H1 (cell line): ENCODE results near the gene SF3B3. TPM values are rescaled to one million over a fixed set of nuclear protein-coding genes. Genes with fewer than 3 reads are reported as not detected.

Experiments used
- polyA plus RNA-seq, 7 experiments: library from polyadenylated mRNA; depleted of rRNA in 3 of 7; stranded (reverse) in 5 of 7; unstranded in 2 of 7; fragments of >200 nt in 5 of 7; fragments of 200-250 nt in 2 of 7; gene quantifications; 1 replicate in 5 of 7; 2 replicates in 1 of 7; 4 replicates in 1 of 7; pipeline versions ENCODE4 v1.2.1 to v1.2.3, GENCODE V29; 2011 to 2013; ENCODE audit warnings: missing spikeins in 2 of 7, mixed read lengths in 2 of 7
- total RNA-seq: library from RNA; stranded (reverse); fragmentation: NEBNext Ultra II Directional; extraction: Animal tissue kit (Norgen Biotek cat#: 25700); gene quantifications from 2 replicates; pipeline ENCODE4 v1.2.1, GENCODE V29; 2021
- TF ChIP-seq, protein P1 (sequence below): fragments of 300-600 bp; sonication (generic); IDR thresholded peaks from 2 replicates; pipeline ENCODE4 v1.7.1; 2012; ENCODE audit warnings: low read length, moderate library complexity, mild to moderate bottlenecking, inconsistent platforms; ENCODE audit not compliant: insufficient replicate concordance

The SF3B3 gene
- total and polyA plus RNA-seq, 2 of the 8 experiments (the other 6 are each of a cell fraction or from before 2014, with no cell fraction given), result 241 to 521 TPM

DNA sequence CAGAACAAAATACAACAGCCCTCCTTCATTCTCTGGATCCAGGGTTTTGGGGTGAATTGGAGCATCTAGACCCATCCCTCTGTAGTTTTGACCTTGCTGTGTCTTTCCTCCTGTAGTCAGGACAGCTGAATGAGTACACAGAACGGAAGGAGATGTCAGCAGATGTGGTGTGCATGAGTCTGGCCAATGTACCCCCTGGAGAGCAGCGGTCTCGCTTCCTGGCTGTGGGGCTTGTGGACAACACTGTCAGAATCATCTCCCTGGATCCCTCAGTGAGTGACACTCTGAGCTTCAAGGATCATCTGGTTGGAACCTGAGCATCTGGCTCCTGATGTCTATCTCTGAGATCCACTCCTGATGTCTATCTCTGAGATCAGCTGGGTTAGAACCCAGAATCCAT lies 32.4 kb downstream of the SF3B3 start (continued):
- TF ChIP-seq, protein P1, sequence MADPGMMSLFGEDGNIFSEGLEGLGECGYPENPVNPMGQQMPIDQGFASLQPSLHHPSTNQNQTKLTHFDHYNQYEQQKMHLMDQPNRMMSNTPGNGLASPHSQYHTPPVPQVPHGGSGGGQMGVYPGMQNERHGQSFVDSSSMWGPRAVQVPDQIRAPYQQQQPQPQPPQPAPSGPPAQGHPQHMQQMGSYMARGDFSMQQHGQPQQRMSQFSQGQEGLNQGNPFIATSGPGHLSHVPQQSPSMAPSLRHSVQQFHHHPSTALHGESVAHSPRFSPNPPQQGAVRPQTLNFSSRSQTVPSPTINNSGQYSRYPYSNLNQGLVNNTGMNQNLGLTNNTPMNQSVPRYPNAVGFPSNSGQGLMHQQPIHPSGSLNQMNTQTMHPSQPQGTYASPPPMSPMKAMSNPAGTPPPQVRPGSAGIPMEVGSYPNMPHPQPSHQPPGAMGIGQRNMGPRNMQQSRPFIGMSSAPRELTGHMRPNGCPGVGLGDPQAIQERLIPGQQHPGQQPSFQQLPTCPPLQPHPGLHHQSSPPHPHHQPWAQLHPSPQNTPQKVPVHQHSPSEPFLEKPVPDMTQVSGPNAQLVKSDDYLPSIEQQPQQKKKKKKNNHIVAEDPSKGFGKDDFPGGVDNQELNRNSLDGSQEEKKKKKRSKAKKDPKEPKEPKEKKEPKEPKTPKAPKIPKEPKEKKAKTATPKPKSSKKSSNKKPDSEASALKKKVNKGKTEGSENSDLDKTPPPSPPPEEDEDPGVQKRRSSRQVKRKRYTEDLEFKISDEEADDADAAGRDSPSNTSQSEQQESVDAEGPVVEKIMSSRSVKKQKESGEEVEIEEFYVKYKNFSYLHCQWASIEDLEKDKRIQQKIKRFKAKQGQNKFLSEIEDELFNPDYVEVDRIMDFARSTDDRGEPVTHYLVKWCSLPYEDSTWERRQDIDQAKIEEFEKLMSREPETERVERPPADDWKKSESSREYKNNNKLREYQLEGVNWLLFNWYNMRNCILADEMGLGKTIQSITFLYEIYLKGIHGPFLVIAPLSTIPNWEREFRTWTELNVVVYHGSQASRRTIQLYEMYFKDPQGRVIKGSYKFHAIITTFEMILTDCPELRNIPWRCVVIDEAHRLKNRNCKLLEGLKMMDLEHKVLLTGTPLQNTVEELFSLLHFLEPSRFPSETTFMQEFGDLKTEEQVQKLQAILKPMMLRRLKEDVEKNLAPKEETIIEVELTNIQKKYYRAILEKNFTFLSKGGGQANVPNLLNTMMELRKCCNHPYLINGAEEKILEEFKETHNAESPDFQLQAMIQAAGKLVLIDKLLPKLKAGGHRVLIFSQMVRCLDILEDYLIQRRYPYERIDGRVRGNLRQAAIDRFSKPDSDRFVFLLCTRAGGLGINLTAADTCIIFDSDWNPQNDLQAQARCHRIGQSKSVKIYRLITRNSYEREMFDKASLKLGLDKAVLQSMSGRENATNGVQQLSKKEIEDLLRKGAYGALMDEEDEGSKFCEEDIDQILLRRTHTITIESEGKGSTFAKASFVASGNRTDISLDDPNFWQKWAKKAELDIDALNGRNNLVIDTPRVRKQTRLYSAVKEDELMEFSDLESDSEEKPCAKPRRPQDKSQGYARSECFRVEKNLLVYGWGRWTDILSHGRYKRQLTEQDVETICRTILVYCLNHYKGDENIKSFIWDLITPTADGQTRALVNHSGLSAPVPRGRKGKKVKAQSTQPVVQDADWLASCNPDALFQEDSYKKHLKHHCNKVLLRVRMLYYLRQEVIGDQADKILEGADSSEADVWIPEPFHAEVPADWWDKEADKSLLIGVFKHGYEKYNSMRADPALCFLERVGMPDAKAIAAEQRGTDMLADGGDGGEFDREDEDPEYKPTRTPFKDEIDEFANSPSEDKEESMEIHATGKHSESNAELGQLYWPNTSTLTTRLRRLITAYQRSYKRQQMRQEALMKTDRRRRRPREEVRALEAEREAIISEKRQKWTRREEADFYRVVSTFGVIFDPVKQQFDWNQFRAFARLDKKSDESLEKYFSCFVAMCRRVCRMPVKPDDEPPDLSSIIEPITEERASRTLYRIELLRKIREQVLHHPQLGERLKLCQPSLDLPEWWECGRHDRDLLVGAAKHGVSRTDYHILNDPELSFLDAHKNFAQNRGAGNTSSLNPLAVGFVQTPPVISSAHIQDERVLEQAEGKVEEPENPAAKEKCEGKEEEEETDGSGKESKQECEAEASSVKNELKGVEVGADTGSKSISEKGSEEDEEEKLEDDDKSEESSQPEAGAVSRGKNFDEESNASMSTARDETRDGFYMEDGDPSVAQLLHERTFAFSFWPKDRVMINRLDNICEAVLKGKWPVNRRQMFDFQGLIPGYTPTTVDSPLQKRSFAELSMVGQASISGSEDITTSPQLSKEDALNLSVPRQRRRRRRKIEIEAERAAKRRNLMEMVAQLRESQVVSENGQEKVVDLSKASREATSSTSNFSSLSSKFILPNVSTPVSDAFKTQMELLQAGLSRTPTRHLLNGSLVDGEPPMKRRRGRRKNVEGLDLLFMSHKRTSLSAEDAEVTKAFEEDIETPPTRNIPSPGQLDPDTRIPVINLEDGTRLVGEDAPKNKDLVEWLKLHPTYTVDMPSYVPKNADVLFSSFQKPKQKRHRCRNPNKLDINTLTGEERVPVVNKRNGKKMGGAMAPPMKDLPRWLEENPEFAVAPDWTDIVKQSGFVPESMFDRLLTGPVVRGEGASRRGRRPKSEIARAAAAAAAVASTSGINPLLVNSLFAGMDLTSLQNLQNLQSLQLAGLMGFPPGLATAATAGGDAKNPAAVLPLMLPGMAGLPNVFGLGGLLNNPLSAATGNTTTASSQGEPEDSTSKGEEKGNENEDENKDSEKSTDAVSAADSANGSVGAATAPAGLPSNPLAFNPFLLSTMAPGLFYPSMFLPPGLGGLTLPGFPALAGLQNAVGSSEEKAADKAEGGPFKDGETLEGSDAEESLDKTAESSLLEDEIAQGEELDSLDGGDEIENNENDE, result no peak
- TF ChIP-seq, all 59 proteins: peak for 0
